ENCODE measurements around the gene SPCS1.
"Not testable (repeated sequence)": the region's sequence is repeated elsewhere in the genome, so short reads cannot be mapped to it uniquely, and the experiment has no call there.

The SPCS1 gene

DNA sequence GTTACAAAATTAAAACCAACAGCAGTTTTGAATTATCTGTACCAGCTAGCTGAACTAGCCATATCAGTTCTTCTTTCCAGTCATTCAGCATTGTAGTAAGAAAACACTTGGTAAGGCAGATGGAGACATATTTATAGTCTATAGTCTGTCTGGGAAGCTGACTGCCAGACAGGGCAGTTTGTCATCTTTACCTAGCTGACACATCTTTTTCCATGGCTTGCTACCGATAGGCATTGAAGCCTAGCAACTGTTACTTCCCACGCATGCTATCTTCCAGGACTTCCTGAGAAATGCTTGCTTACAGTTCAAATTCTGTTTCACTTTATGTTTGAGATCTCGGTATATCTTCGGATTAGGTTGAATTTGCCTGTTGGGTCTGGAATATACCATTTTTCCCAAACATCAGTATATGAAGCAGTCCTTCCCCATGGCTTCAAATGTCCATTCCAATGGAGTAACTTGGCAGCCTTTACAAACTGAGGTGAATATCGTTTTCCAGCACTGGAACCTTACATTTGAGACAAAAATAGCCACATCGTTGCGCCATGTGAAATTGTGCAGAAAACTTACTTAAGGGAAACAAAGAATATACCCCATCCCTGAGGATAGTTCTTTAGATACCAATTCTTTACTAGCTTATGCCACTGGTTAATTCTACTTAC is 11.2 kb upstream of the SPCS1 start:
- DNase-seq (ENCODE audit: low read depth in 2 of 2): no peak

DNA sequence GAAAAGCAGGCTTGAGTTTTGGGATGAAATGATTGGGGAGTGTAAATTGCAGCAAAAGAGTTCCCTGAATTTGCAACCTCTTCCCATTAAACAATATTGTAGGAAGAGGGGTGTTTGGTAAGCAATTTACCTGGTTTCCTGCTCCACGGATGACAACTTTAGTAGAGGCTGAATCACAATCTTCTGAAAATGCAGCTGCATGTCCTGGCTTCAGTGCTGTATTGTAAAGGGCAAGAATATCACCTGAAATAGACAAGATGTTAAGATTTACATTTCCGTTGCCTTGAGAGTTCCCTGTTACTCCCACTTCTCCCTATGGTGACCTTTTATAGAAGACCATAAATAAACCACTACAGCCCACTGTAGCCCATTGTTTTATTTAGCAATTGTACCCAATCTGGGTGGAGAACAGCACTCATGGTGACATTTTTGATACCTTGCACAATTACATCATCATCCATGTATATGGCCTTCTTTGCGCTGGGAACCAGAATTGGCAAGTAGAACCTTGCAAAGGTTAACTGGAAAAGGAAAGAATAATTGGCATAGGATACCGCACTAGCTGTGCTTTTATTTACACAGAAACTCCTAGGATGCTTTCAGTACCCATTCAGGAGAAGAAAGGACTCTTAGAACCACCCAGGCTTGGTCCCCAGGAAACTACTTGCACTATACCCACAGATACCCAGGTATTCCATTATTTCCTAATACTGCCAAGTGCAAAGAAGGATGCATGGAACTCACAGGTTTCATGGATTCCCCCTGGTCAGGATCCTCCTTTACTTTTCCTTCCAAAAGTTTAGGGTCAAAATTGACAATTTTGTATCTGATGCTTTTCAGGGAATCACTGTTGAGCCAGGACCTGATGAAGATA is 9.9 kb upstream of the SPCS1 start:
- no peak for DNase-seq (ENCODE audit: low read depth in 2 of 2)

DNA sequence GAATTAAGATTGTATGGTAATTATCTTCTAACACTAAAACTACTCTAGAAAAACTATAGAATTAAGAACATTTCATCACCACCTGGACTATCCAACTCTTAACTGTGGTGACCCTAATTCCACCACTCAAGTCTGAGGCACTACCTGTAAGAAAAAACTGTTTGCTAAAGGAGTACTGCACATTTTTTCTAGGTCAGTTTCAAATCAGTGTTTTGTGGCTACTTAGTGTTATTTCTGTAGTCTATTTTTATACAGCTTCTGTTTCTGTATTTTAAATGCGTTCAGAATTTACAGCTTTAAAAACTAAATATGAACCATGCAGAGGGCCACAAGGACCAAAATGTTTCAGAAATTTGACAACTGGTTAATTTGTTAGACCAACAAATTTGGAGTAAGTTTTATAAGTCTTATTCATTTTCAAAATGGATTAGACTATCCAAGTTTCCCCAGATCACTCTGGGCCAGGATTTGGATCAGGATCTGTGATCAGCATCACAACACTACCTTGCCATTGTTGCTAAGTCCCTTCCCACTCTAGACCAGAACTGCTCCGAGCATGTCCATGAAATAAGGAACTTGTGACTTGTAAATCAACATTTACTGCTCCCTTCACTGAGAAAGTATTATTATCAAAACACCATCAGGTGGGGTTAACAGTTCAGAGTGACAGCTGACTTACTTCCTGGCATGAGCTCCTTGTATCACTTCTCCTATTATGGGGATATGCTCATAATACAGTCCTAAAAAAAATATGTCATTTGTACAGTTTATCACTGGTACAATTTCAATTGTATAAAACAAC is 8.9 kb upstream of the SPCS1 start:
- DNase-seq (ENCODE audit: low read depth in 2 of 2): no peak

DNA sequence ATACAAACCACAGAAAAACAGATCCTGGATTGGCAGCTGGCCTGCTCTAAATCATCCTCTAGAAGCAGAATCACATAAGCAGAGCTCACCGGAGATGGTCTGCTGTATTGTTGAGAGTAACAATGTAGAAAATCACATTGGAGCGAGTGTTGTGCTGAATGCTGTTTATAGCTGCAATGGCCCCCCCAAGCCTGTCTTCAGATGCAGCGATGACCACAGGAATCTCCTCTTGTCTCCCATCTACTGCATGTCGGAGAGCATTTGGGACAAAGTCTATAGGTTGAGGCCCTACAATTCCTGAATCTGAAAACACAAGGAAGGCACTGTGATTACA is 8.3 kb upstream of the SPCS1 start:
- no peak for DNase-seq (ENCODE audit: low read depth in 2 of 2)

DNA sequence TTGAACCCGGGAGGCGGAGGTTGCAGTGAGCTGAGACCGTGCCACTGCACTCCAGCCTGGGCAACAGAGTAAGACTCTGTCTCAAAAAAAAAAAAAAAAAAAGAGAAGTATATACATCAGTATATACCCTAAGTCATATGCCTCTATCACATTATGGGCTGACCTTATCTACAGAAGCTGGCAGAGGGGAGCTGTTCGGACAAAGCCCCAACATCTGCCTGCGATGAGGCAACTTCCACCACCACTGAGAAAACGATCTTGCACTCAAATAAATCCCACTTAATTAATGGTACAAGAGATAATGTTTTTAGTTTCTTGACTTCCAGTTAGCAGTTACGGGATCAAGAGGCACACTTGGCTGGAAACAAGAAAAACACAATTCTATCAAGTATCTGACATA is 2.6 kb upstream of the SPCS1 start:
- DNase-seq (ENCODE audit: low read depth in 2 of 2): no peak

DNA sequence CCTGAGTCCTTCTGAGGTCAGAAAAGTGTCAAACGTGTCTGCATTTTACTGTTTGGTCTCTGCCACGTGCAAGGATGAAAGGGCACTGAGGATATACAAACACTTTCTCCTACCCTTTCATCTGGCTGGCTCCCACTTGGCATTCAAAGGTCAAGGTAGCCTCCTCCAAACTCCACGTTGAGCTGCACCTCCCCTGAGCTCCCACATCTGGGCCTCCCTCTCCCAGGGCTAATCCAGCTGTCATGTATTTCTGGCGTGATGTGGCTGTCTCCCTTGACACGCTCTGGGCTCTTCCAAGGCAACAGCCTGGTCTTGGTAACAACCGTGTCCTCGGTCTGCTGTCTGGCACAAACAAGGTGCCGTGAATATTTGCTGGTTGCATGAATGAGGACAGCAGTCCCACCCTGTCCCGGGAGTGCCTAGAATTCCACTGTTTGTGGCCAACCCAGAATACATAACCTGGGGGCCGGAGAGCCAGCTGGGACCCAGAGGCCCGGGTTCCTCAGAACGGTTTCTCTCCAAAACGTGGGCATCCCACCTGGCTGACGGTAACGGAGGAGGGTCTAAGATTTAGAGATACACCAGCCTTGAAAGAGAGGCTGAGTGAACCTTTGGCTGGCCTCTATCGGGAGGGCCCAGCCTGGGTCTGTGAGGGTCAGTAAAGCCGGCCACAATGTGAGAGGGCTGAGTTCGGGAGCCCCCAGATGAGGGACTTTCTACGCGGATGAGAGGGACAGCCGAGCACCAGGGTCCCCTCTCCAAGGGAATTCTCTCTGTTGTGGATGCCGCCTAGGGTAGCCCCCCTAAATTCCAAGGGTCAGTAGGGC is 1.1 kb upstream of the SPCS1 start:
- no peak for DNase-seq (ENCODE audit: low read depth in 2 of 2)

DNA sequence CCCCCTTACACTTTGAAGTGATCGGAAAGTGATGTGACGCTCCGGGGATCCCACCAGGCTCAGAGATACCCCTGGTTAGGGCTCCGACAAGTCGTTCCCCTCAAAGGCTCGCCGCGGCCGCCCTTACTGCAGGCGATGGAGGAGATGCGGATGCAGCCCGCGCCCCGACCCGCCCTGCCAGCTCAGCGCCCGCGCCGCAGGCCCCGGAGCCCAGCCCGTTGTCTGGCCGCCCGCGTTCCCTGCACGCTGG is 543 bp upstream of the SPCS1 start:
- no peak for DNase-seq (ENCODE audit: low read depth in 2 of 2)

DNA sequence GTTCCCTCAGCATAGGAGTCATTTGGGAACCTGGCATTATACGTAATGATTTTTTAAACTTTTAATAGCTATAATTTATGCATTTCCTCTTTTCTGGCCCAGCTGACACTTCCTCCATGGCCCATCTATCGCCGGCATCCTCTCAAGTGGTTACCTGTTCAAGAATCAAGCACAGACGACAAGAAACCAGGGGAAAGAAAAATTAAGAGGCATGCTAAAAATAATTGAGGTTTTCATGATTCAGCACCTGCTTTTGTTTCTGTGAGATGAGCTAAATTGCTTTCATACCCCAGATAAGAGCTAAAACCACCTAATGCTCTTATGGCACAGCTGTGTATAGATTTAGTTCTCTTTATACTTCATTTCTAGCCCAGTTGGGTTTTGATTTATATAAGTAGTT is 1.7 kb downstream of the SPCS1 start:
- DNase-seq (ENCODE audit: low read depth in 2 of 2): no peak

DNA sequence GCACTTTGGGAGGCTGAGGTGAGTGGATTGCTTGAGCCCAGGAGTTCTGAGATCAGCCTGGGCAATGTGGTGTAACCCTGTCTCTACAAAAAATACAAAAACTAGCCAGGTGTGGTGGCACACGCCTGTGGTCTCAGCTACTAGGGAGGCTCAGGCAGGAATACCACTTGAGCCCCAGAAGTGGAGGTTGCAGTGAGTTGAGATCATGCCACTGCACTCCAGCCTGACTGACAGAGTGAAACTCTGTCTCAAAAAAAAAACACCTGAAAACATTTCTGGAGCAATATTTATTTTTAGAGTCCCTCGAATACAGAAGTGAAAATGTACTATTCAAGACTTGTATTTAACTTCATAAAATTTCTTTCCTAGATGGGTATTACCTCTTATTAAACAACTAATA is 4.6 kb downstream of the SPCS1 start:
- no peak for DNase-seq (ENCODE audit: low read depth in 2 of 2)

DNA sequence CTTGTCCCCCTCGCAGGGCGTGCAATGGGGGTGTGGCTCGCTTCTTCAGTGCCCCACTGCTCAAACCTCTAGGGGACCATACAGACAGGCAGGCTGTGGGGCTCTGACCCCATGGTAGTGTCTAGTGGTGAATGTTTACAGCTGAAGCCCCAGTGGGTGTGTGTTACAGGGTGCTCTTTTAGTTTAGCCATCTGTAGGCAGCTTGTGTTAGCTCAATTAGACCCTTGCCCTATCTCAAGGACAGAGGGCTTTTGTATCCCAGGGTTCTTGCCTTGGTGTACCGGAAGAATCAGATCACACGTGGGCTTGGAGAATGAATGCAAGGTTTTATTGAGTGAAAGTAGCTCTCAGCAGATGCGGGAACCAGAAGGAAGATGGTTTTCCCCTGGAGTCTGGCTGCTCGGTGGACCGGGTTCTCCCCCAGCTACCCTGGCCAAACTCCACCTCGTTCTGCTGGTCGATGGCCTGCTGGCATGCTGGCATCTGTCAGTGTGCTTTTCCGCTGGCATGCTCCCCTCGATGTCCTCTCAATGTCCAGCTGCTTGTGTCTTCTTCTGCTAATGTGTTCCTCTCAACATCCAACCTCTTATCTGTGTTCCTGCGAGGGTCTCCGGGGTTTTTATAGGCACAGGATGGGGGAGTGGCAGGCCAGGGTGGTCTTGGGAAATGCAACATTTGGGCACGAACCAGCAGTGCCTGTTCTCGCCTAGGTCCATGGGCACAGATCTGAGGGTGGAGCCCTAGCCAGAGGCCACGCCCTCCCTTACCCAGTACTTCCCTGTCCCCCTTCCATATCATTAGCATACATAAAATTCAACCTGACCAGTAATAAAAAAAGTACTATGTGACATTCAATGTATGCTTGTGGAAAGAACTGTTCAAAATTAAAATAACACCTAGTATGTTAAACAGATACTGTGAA is 6.6 kb downstream of the SPCS1 start:
- DNase-seq (ENCODE audit: low read depth in 2 of 2): no peak

DNA sequence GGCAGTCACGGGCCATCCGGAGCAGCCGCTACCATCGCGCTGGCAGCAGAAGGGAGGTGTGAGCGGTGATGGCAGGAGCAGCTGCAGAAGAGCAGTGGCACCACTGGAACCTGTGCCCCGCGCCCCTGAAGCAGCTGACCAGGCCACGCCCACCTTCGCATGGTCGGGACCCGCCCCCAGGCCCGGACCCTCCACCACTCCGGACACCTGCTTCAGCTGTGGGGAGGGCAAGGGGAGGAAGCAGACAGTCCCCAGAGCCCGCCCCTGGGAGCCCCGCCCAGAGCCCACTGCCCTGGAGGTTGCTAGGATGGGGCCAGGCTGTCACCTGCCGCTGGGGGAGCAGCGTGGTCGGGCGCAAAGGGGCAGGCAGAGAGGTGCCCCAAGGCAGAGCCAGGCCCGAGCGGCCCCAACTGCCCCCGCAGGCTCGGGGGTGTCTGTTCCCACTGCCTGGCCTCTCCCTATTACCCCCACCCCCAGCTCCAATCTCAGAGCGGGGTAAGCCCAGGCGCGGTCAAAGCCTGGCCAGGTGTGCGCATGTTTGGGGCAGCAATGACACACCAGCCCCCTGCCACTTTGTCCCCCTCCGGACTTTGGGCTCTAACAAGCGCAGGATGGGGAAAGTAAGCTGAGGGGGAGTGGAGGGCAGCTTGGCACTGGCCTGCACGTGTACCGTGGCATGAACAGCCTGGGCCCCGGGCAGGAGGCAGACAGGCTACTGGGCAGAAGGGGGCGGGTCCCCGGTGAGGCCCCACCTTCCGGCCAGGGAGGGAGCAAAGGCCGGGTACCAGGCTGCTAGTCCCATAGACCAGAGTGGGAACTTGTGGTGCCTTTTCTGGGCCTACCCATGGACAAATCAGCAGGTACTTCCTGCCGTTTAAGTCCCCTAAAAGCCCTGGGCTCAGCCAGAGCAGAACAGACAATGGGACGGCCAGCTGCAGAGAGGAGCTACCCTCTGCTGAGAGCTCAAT is 8.7 kb downstream of the SPCS1 start:
- DNase-seq (ENCODE audit: low read depth in 2 of 2): no peak

DNA sequence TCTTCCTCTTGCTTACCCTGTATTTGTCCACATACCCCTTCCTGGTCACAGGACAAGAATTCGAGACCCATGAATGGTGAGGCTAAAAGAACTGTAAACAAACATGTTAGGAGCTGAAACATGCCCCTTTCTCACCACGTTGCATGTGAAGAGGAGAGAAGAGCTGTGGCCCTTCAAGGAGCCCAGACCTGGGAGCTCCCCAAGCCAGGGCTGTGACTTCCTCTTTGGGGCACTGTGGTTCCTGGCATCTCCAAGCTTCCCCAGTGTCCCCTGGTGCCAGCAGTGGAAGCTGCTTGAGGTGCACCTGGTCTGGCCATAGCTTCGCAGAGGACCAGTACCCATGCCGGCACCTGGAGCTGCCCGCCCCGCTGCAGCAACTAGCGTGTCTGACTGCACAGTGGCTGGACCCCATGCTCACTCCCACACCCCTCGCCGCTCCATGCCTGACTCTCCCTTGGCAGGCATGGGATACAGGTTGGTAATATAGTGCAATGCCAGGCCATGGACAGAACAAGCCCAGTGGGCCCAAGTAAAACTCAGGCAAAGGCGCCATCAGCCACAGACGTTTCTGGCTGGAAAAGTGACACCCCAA is 9.9 kb downstream of the SPCS1 start:
- DNase-seq (ENCODE audit: low read depth in 2 of 2): no peak

DNA sequence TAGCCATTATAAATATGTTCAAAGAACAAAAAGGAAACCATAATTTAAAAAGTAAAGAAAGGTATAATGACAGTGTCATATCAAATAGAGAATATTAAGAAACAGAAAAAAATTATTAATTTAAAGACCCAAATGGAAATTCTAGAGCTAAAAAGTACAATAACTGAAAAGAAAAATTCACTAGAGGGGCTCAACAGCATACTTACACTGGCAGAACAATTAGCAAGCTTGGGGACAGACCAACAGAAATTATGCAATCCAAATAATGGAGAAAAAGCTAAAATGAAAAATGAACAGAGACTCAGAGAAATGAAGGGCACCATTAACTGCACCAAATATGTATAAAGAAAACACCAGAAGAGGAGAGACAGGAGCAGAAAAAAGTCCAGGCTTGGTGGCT is 13.7 kb downstream of the SPCS1 start:
- no peak for DNase-seq (ENCODE audit: low read depth in 2 of 2)

DNA sequence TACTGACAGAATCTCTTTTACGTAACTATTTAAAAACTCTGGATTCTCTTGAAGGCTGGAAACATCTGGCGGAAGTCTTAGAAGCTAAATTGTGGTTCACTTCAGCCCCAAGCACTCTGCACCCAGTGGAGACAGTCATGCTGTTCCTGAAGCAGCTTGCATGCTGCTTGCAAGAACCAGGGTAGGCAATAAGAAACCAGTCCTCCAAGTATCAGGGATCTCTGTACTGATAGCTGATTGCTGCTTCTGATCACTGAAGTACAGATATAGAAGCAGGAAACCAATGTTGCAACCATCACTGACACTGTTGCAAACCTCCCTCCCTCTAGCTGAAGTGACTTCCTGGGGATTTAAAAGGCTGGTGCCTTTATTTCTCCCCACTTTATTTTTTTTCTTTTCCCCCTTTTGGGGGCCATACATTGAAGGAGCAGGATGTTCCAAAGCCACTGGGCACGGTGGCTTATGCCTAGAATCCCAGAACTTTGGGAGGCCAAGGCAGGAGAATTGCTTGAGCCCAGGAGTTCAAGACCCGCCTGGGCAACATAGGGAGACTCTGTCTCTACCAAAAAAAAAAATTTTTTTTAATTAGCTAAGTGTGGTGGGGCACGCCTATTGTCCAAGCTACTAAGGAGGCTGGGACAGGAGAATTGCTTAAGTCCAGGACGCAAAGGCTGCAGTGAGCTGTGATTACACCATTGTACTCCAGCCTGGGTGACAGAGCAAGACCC is 15.3 kb downstream of the SPCS1 start:
- no peak for DNase-seq (ENCODE audit: low read depth in 2 of 2)

DNA sequence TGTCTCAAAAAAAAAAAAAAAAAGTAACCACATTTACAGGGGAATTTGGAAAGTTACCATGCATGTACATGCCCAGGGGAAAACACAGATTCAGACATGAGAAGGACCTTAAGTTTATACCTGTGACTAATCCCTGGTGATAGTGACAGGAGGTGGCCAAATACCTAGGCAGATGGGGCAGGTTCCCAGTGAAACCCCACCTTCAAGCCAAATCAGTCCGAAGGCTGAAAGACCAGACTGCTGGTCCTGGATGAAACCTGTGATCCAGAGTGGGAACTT is 15.8 kb downstream of the SPCS1 start:
- no peak for DNase-seq (ENCODE audit: low read depth in 2 of 2)

DNA sequence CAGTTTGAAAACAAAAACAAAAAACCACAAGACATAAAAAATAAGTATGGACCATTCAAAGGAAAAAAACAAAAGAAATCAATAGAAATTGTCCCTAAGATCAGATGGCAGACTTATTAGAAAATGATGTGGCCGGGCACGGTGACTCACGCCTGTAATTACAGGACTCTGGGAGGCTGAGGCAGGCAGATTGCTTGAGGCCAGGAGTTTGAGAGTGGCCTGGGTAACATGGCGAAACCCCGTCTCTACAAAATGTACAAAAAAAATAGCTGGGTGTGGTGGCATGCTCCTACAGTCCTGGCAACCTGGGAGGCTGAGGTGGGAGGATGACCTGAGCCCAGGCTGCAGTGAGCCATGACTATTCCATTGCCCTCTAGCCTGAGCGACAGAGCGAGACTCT is 16.6 kb downstream of the SPCS1 start:
- DNase-seq (ENCODE audit: low read depth in 2 of 2): no peak

DNA sequence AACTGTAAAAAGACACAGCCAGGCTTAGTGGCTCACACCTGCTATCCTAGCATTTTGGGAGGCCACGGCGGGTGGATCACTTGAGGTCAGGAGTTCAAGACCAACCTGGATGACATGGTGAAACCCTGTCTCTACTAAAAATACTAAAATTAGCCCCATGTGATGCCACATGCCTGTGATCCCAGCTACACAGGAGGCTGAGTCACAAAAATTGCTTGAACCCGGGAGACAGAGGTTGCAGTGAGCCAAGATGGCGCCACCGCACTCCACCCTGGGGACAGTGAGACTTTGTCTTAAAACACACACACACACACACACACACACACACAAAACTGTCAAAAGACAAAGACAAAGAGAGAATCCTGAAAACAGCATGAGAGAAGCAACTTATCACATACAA is 18.0 kb downstream of the SPCS1 start:
- no peak for DNase-seq (ENCODE audit: low read depth in 2 of 2)

DNA sequence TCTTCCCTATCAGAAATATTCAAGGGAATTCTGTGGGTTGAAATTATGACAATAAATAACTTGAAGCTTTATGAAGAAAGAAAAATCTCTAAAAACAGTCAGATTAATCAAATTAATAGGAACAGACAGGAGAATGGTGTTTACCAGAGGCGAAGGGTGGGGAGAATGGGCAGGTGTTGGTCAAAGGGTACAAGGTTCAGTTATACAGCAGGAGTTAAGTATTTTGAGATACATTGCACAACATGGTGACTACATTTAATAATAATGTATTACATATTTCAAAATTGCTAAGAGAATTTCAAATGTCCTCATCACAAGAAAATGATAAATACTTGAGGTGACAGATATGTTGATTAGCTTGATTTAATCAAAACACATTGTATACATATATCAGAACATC is 18.6 kb downstream of the SPCS1 start:
- DNase-seq (ENCODE audit: low read depth in 2 of 2): no peak

DNA sequence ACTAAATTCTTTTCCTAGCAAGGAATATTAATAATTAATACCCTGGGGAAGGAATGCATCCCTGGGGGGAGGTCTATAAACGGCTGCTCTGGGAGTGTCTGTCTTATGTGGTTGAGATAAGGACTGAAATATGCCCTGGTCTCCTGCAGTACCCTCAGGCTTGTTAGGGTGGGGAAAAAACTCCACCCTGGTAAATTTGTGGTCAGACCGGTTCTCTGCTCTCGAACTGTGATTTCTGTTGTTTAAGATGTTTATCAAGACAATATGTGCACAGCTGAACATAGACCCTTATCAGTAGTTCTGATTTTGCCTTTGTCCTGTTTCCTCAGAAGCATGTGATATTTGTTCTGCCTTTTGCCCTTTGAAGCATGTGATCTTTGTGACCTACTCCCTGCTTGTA is 22.8 kb downstream of the SPCS1 start:
- not testable (repeated sequence) for DNase-seq (ENCODE audit: low read depth in 2 of 2)
